Measurements from ENCODE around the gene EHD2.
A peak's percentile ranks its signal among the peaks of the same experiment; 100 is the strongest.

EHD2 gene

GRCh38 chr19:47702671-47703070, 10.6 kb upstream of the EHD2 start:
- no peak overlapping the region for H3K27ac ChIP-seq (ENCODE audit: poor library complexity, severe bottlenecking)
- H3K36me3 ChIP-seq (ENCODE audit: low read depth): peaks cover 28% of the 10 kb centered on the region
- no peaks in the 10 kb centered on the region for H3K4me1 ChIP-seq (ENCODE audit: insufficient read depth, poor library complexity, severe bottlenecking)
- no peak for TF ChIP-seq CTCF (IDR thresholded peaks at IDR 0.05; ENCODE audit: poor library complexity, severe bottlenecking)
- no peaks in the 10 kb centered on the region for H3K27me3 ChIP-seq (ENCODE audit: insufficient read depth, poor library complexity, severe bottlenecking)
- no peak overlapping the region for H3K4me3 ChIP-seq (ENCODE audit: severe bottlenecking)
- ATAC-seq (ENCODE audit: low read depth) (no peak), DNase-seq (ENCODE audit: low spot score) (no peak)
- no peaks in the 10 kb centered on the region for H3K9me3 ChIP-seq (ENCODE audit: severe bottlenecking)

GRCh38 chr19:47703301-47703700, 9.9 kb upstream of the EHD2 start:
- H3K27ac ChIP-seq (ENCODE audit: poor library complexity, severe bottlenecking): no peak overlapping the region
- no peaks in the 10 kb centered on the region for H3K9me3 ChIP-seq (ENCODE audit: severe bottlenecking)
- H3K36me3 ChIP-seq (ENCODE audit: low read depth): peaks cover 27% of the 10 kb centered on the region
- no peak overlapping the region for H3K4me3 ChIP-seq (ENCODE audit: severe bottlenecking)
- TF ChIP-seq CTCF (IDR thresholded peaks at IDR 0.05; ENCODE audit: poor library complexity, severe bottlenecking): no peak
- H3K27me3 ChIP-seq (ENCODE audit: insufficient read depth, poor library complexity, severe bottlenecking): no peaks in the 10 kb centered on the region
- ATAC-seq (ENCODE audit: low read depth): no peak
- H3K4me1 ChIP-seq (ENCODE audit: insufficient read depth, poor library complexity, severe bottlenecking): no peaks in the 10 kb centered on the region
- DNase-seq (ENCODE audit: low spot score): no peak

- H3K4me3 ChIP-seq (ENCODE audit: severe bottlenecking): no peak overlapping the region
- no peak for TF ChIP-seq CTCF (IDR thresholded peaks at IDR 0.05; ENCODE audit: poor library complexity, severe bottlenecking)
- ATAC-seq (ENCODE audit: low read depth) (no peak), DNase-seq (ENCODE audit: low spot score) (no peak)
- no peak overlapping the region for H3K27ac ChIP-seq (ENCODE audit: poor library complexity, severe bottlenecking)
- peaks cover 20% of the 10 kb centered on the region for H3K36me3 ChIP-seq (ENCODE audit: low read depth)
- H3K27me3 ChIP-seq (ENCODE audit: insufficient read depth, poor library complexity, severe bottlenecking): no peaks in the 10 kb centered on the region
- no peaks in the 10 kb centered on the region for H3K4me1 ChIP-seq (ENCODE audit: insufficient read depth, poor library complexity, severe bottlenecking)
- H3K9me3 ChIP-seq (ENCODE audit: severe bottlenecking): no peaks in the 10 kb centered on the region
Observed at GRCh38 chr19:47704024-47704423, 9.2 kb upstream of the EHD2 start.

- no peak for ATAC-seq (ENCODE audit: low read depth)
- DNase-seq (ENCODE audit: low spot score): no peak
- H3K9me3 ChIP-seq (ENCODE audit: severe bottlenecking): no peaks in the 10 kb centered on the region
- no peak overlapping the region for H3K4me3 ChIP-seq (ENCODE audit: severe bottlenecking)
- H3K27me3 ChIP-seq (ENCODE audit: insufficient read depth, poor library complexity, severe bottlenecking): no peaks in the 10 kb centered on the region
- H3K27ac ChIP-seq (ENCODE audit: poor library complexity, severe bottlenecking): no peak overlapping the region
- H3K4me1 ChIP-seq (ENCODE audit: insufficient read depth, poor library complexity, severe bottlenecking): no peaks in the 10 kb centered on the region
- peaks cover 13% of the 10 kb centered on the region for H3K36me3 ChIP-seq (ENCODE audit: low read depth)
- TF ChIP-seq CTCF (IDR thresholded peaks at IDR 0.05; ENCODE audit: poor library complexity, severe bottlenecking): no peak
Observed at GRCh38 chr19:47704656-47705055, 8.6 kb upstream of the EHD2 start.

GRCh38 chr19:47707135-47707925, 5.9 kb upstream of the EHD2 start:
- Histone ChIP-seq H3K4me3 (ENCODE audit: severe bottlenecking) (no peak overlapping the region), H3K27ac (ENCODE audit: poor library complexity, severe bottlenecking) (no peak overlapping the region), H3K4me1 (ENCODE audit: insufficient read depth, poor library complexity, severe bottlenecking) (no peaks in the 10 kb centered on the region), H3K36me3 (ENCODE audit: low read depth) (peaks cover 3% of the 10 kb centered on the region; the same call in 1 of the 2 replicates), H3K9me3 (ENCODE audit: severe bottlenecking) (no peaks in the 10 kb centered on the region), H3K27me3 (ENCODE audit: insufficient read depth, poor library complexity, severe bottlenecking) (no peaks in the 10 kb centered on the region)
- DNase-seq (ENCODE audit: low spot score) (no peak), ATAC-seq (ENCODE audit: low read depth) (peak; percentile 92)
- peak; percentile 86 for TF ChIP-seq CTCF (IDR thresholded peaks at IDR 0.05; ENCODE audit: poor library complexity, severe bottlenecking)

All from RWPE2 (cell line).